Smooth muscle cell of the brain vasculature (primary cell): ENCODE data around the gene RETREG2.

Experiments used
- DNase-seq: peaks from one replicate; pipeline ENCODE4 v3.0.0-alpha.2; 2012; ENCODE audit warnings: low read depth, low spot score

RETREG2 gene

GRCh38 chr2:219168932-219169331 is 9.1 kb upstream of the RETREG2 start:
- no peak for DNase-seq

DNA sequence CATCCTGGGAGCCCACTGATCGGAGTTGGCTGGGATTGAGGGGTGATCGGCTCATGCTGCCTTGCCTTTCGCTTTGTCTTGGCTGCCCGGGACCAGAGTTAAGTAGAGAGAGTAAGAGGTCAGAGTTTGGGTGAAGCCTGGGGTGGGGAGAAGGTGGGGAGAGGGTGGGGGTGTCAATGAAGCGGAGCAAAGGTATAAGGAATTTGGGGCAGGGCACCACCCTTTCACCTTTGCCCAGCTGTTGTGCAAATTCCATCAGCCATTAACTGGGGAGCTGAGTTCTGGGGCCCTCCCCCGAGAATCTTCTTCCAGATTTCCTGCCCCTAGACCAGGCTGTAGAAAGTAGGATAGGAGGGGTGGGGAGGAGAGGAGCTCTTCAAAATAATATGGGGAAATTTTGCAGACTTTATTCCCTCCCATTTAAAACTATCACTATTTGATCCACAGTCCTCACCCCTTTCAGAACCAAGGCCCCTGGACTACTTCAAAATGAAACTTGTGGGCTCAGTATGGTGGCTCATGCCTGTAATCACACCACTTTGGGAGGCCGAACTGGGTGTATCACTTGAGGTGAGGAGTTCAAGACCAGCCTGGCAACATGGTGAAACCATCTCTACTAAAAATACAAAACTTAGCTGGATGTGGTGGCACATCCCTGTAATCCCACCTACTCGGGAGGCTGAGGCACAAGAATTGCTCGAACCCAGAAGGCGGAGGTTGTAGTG is 8.0 kb upstream of the RETREG2 start, which contains the start of gene SLC23A3:
Gene SLC23A3, minus strand, starts transcription at position 100 of the 725 bp plus-strand sequence. Its CDS starts 45 bp downstream, at position 55.
- no peak for DNase-seq

- DNase-seq: no peak
Observed at GRCh38 chr2:219171231-219171651, 6.8 kb upstream of the RETREG2 start.

DNA sequence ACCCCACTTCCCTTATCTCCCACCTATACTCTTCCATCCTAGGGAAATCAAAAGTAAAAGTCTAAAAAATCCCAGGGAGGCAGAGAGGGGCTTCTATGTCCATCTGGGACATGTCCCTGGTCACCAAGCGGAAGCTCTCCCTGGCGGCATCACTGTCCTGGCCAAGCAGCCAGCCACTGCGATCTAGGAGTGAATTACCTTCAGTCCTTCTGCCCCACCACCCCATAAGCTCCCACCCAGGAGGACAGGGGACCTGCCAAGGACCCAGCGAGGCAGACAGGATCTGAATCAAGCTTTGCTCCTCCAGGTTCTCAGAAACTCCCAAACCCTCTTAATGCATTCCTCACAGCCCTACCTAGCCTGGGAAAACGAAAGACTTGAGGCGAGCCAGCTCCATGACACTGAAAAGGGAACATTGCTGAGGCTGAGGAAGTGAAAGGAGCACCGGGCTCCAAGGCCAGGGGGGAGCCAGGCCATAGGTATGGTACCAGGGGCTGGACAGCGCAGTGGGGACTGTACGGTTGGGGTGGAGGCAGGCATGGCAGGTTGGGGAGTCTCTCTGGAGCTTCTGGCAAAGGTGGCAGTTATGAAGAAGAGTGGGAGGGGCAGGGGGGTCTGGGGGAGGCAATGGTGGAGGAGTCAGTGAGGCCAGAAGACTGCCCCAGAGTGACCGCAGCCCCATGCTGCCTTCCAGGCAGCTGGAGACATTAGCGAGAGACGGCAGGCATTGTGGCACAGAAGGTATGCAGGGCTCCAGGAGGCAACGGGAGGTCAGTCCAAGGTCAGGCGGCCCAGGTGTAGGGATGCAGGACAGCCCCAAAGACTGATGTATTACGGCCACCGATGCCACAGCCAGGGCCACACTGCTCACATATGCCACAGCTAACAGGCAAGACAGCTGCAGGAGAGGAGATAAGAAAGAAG is 5.6 kb upstream of the RETREG2 start:
- DNase-seq: no peak

DNA sequence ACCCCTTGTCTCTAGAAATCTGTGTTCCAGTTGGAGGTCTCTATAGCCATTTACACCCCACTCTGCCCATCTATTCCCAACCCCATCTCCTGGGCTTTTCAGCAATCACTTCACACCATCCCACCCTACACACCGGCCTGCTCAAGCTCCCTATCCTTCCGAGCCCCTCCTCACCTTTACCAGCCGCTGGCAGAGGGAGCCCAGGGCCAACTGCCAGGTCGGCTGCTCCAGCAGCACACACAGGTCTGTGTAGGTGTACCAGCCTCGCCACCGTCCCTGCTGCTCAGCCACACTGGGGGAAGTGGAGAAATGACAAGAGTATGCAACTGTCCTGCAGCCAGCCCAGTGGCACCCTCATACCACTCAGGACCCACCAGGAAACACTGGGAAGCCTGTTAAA is 4.9 kb upstream of the RETREG2 start:
- DNase-seq: no peak

- DNase-seq: no peak
Observed at GRCh38 chr2:219174146-219174545, 3.9 kb upstream of the RETREG2 start.

DNA sequence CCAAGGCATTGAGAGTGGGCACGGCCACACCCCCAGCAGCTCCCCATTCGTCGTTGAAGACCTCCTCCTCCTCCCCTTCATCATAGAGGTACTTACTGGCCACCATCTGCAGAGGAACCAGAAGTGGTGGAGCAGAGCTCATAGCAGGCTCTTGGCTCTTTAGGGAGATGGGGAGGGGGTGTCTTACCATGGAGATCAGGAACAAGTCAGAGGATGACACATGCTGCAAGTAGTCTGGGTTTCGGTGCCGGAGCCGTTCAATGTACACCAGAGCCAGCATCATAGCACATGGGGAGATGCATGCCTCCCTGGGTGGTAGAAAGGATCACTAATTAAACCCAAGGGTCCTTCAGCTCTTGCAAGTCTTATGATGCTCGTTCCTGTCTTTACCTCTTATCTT is 3.3 kb upstream of the RETREG2 start:
- DNase-seq: no peak

DNA sequence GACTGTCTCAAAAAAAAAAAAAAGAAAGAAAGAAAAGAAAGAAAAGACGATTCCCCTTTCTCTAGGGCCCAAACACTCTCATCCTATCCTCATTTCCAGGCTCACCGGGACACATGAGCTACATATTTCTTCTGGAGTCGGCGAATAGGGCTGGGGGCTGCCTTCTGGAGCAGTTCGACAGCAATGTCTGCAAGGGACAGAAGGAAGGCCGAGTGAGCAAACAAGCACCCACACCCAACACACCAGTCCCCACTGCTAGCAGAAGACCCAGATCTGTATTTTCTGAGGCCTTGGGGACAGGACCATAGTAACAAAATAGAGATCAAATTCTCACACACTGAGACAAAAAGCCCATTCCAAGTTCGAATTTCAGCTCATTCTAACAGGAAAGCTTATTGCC is 2.6 kb upstream of the RETREG2 start:
- DNase-seq: no peak

DNA sequence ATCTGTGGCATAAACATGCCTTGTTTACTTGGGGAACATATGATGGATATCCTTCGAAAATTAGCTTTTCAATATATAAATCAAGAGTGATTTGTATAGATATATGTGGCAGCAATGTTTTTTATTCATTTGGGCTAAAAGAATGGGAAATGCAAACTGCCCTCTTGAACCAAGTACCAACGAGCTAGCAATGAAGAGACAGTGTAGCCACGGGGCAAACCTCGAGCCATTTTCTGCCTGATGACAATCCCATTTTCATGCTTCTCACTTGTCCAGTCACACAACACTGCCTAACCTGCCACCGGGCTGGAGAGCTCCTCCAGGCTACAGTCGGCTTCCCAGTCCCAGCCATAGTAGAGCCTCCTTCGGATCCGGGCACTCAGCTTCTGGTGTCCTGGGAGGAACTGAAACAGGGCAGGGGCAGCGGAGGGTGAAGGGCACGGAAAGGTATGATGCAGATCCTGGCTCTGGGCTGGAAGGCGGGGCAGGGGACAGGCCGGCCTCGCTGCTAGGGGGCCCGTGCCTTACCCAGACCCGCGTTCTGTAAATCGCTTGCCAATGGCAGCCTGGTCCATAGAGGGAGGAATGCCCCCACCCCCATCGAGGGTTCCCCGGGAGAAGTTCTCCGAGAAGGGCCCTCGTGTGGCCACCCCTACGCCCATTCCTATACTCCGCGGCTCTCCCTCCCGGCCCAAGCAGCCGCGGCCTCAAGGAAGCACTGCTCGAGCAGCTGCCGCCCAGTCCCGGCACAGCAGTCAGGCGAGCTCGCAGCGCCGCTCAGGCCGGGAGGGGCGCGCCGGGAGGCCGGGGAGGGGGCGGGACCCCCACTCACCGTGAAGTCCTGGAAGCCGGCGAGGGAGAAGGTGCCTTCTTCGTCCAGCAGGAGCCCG is 1.9 kb upstream of the RETREG2 start:
- DNase-seq: no peak

- DNase-seq: no peak
Observed at GRCh38 chr2:219176818-219177551, 1.1 kb upstream of the RETREG2 start, which contains the start of gene CNPPD1. CNPPD1 (minus strand) TSS chr2:219176925; CDS start chr2:219176828, 97 bp downstream.

DNA sequence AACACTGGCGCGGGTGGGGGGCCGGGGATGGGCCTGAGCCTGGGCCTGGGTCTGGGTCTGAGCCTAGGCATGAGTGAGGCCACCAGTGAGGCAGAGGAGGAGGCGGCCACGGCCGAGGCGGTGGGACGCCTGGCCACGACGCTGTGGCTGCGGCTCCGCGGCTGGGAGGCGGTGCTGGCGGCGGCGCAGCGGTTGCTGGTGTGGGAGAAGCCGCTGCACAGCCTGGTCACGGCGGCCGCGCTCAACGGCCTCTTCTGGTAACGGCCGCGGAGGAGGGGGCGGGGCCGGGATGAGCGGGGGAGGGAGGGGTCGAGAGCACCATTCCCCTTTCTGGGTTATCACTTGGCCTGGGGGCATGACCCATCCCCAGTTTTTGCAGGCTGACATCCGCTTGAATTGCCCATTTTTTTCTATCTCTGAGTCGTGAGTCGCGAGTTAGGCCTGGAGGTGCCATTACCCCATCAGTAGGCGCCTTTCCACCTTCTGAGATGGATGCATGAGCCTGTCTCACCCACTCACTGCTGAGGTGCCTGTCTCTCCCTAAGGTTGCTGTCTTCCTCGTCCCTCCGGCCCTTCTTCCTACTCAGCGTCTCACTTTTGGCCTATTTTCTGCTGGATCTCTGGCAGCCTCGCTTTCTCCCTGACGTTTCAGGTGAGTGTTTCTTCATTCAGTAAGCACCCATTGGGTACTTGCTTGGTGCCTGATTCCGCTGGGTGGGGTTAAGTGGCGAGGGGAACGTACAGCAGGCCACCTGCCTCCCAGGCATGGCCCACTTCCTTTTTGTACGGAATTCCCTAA is 501 bp downstream of the RETREG2 start:
- DNase-seq: no peak

DNA sequence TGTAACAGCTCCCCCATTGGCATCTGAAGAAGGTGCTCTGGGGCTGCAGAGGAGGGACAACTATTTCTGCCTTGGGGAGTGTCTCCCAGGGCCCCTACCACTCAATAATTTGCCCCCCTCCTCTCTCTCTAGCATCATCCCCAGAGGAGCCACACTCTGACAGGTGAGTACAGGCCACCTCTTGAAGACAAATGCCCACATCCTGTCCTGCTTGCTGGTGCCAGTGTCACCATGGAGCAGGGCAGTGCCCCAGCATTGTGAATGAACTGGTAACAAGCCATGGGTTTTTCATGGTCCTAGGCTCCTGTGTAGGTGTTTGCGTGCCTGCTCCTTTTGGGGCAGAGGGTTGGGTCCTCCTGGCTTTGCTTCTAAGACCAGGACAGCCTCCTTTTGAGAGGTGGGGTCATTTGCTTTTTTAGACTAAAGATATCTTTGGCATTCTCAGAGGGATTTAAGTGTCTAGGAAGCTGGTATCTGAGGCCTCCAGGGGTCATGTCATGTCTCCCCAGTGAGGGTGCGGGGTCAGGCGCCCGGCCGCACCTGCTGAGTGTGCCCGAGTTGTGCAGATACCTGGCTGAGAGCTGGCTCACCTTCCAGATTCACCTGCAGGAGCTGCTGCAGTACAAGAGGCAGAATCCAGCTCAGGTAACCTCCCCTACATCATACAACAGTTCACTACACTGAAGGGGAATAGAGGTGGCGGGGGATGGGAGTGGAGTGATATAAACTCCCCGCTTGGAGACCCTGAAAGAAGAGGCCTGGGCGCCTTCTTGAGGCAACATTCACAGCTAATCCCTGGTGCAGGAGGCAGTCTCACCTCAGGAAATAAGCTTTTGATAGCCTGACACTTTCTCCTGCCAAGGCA is 1.8 kb downstream of the RETREG2 start:
- DNase-seq: no peak

DNA sequence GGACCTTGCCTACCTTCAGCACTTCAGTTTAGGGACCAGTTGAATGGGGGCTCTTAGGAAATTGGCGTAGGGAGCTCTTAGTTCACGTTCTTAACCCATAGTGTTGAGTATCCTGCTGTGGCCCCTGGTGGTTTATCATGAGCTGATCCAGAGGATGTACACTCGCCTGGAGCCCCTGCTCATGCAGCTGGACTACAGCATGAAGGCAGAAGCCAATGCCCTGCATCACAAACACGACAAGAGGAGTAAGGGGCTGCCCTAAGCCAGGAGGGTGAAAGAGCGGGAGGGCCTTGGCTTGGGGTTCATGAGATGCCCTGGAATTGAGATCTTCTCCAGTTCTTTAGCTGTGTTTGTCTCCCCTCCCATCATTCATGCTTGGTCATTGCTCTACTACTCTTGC is 2.9 kb downstream of the RETREG2 start:
- DNase-seq: no peak

GRCh38 chr2:219181531-219181930 is 3.5 kb downstream of the RETREG2 start:
- DNase-seq: no peak

DNA sequence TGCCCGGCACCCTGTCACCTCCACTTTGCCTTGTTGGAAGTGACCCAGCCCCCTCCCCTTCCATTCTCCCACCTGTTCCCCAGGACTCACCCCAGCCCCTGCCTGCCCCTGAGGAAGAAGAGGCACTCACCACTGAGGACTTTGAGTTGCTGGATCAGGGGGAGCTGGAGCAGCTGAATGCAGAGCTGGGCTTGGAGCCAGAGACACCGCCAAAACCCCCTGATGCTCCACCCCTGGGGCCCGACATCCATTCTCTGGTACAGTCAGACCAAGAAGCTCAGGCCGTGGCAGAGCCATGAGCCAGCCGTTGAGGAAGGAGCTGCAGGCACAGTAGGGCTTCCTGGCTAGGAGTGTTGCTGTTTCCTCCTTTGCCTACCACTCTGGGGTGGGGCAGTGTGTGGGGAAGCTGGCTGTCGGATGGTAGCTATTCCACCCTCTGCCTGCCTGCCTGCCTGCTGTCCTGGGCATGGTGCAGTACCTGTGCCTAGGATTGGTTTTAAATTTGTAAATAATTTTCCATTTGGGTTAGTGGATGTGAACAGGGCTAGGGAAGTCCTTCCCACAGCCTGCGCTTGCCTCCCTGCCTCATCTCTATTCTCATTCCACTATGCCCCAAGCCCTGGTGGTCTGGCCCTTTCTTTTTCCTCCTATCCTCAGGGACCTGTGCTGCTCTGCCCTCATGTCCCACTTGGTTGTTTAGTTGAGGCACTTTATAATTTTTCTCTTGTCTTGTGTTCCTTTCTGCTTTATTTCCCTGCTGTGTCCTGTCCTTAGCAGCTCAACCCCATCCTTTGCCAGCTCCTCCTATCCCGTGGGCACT is 4.5 kb downstream of the RETREG2 start:
- no peak for DNase-seq

- DNase-seq: no peak
Observed at GRCh38 chr2:219183151-219183772, 5.2 kb downstream of the RETREG2 start.

DNA sequence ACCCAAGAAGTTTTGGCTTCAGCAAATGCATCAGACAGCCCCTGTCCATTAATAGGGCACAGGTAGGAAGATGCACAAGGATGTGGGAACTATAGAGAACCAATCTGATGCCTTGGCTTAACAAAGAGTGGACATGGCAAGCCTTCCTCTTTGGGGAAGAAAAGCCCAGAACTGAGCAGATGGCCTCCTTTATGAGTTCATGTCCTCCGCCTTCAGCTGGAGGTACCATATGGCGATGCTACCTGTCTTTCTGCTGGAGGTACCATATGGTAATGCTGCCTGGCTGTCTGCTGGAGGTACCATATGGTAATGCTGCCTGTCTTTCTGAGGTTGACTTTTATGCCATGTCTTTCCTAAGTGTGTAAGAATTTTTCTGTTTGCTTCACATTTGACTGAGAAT is 6.0 kb downstream of the RETREG2 start:
- DNase-seq: no peak
